H1 (cell line): ENCODE measurements around the gene RNF175. TPM values are rescaled to one million over a fixed set of nuclear protein-coding genes. Genes with fewer than 3 reads are reported as not detected.

Source experiments
- CEBPB ChIP-seq: IDR thresholded peaks from 2 replicates; pipeline ENCODE4 v1.6.1; 2012; ENCODE audit warnings: low read depth, low read length
- CTBP2 ChIP-seq: IDR thresholded peaks from 2 replicates; pipeline ENCODE4 v1.7.0; 2011; ENCODE audit warnings: borderline replicate concordance, mild to moderate bottlenecking, moderate library complexity, mixed read lengths, low read length; ENCODE audit not compliant: insufficient read depth, insufficient read length
- KDM4A ChIP-seq: IDR thresholded peaks from one replicate; pipeline ENCODE4 v1.7.1; 2012; ENCODE audit warnings: low read depth, mild to moderate bottlenecking, moderate library complexity, low read length, inconsistent platforms; ENCODE audit not compliant: severe bottlenecking
- KDM5A ChIP-seq: fragments of 200-600 bp; IDR thresholded peaks from 2 replicates; pipeline ENCODE4 v1.7.1; 2012; ENCODE audit warnings: mild to moderate bottlenecking, low read length, inconsistent platforms, mixed read lengths
- RBBP5 ChIP-seq: IDR thresholded peaks from 2 replicates; pipeline ENCODE4 v1.7.1; 2012; ENCODE audit warnings: low read depth, mild to moderate bottlenecking, inconsistent platforms, low read length, moderate library complexity, borderline replicate concordance
- TCF12 ChIP-seq: IDR thresholded peaks from 2 replicates; pipeline ENCODE4 v1.6.1; 2011; ENCODE audit warnings: low read depth, mild to moderate bottlenecking, low read length
- polyA plus RNA-seq, 7 experiments: library from polyadenylated mRNA; depleted of rRNA in 3 of 7; stranded (reverse) in 5 of 7; unstranded in 2 of 7; fragments of >200 nt in 5 of 7; fragments of 200-250 nt in 2 of 7; gene quantifications; 1 replicate in 5 of 7; 2 replicates in 1 of 7; 4 replicates in 1 of 7; pipeline versions ENCODE4 v1.2.1 to v1.2.3, GENCODE V29; 2011 to 2013; ENCODE audit warnings: missing spikeins in 2 of 7, mixed read lengths in 2 of 7
- total RNA-seq: library from RNA; stranded (reverse); fragmentation: NEBNext Ultra II Directional; extraction: Animal tissue kit (Norgen Biotek cat#: 25700); gene quantifications from 2 replicates; pipeline ENCODE4 v1.2.1, GENCODE V29; 2021
- TF ChIP-seq, protein P1 (sequence below), 3 experiments: IDR thresholded peaks; 1 replicate in 2 of 3; 2 replicates in 1 of 3; pipeline versions ENCODE4 v1.5.1 to v1.6.1; 2011; ENCODE audit warnings: low read length in 3 of 3, mild to moderate bottlenecking in 3 of 3, inconsistent platforms in 2 of 3, low read depth in 1 of 3, moderate library complexity in 1 of 3; ENCODE audit not compliant: insufficient read depth in 1 of 3; ENCODE audit errors: control extremely low read depth in 1 of 3
- TF ChIP-seq, protein P2 (sequence below): fragments of 300-600 bp; sonication (generic); IDR thresholded peaks from 2 replicates; pipeline ENCODE4 v1.7.1; 2012; ENCODE audit warnings: low read length, moderate library complexity, mild to moderate bottlenecking, inconsistent platforms; ENCODE audit not compliant: insufficient replicate concordance

RNF175 gene
- total and polyA plus RNA-seq, 2 of the 8 experiments (the other 6 are each of a cell fraction or from before 2014, with no cell fraction given) = 7.9 to 9.8 TPM

- TF ChIP-seq, protein P1, sequence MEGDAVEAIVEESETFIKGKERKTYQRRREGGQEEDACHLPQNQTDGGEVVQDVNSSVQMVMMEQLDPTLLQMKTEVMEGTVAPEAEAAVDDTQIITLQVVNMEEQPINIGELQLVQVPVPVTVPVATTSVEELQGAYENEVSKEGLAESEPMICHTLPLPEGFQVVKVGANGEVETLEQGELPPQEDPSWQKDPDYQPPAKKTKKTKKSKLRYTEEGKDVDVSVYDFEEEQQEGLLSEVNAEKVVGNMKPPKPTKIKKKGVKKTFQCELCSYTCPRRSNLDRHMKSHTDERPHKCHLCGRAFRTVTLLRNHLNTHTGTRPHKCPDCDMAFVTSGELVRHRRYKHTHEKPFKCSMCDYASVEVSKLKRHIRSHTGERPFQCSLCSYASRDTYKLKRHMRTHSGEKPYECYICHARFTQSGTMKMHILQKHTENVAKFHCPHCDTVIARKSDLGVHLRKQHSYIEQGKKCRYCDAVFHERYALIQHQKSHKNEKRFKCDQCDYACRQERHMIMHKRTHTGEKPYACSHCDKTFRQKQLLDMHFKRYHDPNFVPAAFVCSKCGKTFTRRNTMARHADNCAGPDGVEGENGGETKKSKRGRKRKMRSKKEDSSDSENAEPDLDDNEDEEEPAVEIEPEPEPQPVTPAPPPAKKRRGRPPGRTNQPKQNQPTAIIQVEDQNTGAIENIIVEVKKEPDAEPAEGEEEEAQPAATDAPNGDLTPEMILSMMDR (IDR thresholded peaks at IDR 0.05; ENCODE audit: control extremely low read depth in 1 of 3, insufficient read depth in 1 of 3, low read depth in 1 of 3, low read length in 3 of 3) = no peak
- TF ChIP-seq CEBPB = no peak
- no peak for TF ChIP-seq RBBP5
- no peak for TF ChIP-seq CTBP2
- no peak for TF ChIP-seq TCF12
- TF ChIP-seq, protein P2, sequence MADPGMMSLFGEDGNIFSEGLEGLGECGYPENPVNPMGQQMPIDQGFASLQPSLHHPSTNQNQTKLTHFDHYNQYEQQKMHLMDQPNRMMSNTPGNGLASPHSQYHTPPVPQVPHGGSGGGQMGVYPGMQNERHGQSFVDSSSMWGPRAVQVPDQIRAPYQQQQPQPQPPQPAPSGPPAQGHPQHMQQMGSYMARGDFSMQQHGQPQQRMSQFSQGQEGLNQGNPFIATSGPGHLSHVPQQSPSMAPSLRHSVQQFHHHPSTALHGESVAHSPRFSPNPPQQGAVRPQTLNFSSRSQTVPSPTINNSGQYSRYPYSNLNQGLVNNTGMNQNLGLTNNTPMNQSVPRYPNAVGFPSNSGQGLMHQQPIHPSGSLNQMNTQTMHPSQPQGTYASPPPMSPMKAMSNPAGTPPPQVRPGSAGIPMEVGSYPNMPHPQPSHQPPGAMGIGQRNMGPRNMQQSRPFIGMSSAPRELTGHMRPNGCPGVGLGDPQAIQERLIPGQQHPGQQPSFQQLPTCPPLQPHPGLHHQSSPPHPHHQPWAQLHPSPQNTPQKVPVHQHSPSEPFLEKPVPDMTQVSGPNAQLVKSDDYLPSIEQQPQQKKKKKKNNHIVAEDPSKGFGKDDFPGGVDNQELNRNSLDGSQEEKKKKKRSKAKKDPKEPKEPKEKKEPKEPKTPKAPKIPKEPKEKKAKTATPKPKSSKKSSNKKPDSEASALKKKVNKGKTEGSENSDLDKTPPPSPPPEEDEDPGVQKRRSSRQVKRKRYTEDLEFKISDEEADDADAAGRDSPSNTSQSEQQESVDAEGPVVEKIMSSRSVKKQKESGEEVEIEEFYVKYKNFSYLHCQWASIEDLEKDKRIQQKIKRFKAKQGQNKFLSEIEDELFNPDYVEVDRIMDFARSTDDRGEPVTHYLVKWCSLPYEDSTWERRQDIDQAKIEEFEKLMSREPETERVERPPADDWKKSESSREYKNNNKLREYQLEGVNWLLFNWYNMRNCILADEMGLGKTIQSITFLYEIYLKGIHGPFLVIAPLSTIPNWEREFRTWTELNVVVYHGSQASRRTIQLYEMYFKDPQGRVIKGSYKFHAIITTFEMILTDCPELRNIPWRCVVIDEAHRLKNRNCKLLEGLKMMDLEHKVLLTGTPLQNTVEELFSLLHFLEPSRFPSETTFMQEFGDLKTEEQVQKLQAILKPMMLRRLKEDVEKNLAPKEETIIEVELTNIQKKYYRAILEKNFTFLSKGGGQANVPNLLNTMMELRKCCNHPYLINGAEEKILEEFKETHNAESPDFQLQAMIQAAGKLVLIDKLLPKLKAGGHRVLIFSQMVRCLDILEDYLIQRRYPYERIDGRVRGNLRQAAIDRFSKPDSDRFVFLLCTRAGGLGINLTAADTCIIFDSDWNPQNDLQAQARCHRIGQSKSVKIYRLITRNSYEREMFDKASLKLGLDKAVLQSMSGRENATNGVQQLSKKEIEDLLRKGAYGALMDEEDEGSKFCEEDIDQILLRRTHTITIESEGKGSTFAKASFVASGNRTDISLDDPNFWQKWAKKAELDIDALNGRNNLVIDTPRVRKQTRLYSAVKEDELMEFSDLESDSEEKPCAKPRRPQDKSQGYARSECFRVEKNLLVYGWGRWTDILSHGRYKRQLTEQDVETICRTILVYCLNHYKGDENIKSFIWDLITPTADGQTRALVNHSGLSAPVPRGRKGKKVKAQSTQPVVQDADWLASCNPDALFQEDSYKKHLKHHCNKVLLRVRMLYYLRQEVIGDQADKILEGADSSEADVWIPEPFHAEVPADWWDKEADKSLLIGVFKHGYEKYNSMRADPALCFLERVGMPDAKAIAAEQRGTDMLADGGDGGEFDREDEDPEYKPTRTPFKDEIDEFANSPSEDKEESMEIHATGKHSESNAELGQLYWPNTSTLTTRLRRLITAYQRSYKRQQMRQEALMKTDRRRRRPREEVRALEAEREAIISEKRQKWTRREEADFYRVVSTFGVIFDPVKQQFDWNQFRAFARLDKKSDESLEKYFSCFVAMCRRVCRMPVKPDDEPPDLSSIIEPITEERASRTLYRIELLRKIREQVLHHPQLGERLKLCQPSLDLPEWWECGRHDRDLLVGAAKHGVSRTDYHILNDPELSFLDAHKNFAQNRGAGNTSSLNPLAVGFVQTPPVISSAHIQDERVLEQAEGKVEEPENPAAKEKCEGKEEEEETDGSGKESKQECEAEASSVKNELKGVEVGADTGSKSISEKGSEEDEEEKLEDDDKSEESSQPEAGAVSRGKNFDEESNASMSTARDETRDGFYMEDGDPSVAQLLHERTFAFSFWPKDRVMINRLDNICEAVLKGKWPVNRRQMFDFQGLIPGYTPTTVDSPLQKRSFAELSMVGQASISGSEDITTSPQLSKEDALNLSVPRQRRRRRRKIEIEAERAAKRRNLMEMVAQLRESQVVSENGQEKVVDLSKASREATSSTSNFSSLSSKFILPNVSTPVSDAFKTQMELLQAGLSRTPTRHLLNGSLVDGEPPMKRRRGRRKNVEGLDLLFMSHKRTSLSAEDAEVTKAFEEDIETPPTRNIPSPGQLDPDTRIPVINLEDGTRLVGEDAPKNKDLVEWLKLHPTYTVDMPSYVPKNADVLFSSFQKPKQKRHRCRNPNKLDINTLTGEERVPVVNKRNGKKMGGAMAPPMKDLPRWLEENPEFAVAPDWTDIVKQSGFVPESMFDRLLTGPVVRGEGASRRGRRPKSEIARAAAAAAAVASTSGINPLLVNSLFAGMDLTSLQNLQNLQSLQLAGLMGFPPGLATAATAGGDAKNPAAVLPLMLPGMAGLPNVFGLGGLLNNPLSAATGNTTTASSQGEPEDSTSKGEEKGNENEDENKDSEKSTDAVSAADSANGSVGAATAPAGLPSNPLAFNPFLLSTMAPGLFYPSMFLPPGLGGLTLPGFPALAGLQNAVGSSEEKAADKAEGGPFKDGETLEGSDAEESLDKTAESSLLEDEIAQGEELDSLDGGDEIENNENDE = no peak
- TF ChIP-seq KDM4A = no peak
- TF ChIP-seq KDM5A = no peak
- TF ChIP-seq, all 59 proteins: peak for 0
Observed at GRCh38 chr4:153669838-153670237, 90.0 kb downstream of the RNF175 start (continued).
